ENCODE measurements around the gene BPTF.

DNA sequence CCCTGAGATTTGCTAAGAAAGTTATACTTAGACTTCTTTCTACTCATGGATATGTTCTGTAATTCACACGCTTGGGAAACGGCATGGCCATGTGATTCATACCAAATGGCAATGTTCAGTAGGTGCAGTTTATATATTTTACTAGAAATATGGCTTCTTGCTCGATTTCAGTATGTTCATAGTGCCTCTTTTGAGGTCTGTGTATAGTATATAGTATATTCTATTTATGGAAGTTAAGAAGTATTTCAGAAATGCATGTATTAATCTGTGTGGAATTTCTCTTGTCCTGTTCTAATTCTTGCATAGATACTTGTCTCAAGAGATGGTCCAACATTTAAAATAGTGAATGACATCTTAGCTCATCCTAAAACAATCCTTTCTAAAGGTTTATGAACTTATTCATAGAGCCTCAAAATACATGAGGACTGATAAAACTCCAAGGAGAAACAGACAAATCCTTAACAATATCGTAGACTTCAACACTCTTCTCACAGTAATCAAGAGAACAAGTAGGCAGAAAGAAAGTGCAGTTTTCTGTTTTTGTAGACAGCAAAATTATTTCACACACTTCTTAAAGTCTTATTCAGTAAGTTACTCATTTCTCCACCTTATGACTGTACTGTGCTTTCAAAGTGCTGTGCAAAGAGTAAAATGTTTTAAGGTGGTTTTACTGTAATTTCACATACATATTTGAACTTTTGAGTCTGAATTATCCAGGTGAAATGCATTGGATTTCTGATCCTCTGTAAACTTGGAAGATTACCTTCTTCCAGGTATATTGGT, 11.1 kb downstream of the BPTF start:
- TF ChIP-seq, protein P1, sequence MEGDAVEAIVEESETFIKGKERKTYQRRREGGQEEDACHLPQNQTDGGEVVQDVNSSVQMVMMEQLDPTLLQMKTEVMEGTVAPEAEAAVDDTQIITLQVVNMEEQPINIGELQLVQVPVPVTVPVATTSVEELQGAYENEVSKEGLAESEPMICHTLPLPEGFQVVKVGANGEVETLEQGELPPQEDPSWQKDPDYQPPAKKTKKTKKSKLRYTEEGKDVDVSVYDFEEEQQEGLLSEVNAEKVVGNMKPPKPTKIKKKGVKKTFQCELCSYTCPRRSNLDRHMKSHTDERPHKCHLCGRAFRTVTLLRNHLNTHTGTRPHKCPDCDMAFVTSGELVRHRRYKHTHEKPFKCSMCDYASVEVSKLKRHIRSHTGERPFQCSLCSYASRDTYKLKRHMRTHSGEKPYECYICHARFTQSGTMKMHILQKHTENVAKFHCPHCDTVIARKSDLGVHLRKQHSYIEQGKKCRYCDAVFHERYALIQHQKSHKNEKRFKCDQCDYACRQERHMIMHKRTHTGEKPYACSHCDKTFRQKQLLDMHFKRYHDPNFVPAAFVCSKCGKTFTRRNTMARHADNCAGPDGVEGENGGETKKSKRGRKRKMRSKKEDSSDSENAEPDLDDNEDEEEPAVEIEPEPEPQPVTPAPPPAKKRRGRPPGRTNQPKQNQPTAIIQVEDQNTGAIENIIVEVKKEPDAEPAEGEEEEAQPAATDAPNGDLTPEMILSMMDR (IDR thresholded peaks at IDR 0.05; ENCODE audit: borderline replicate concordance, extremely low read depth, low read length, poor library complexity, severe bottlenecking): no peak
- TF ChIP-seq EZH2 (IDR thresholded peaks at IDR 0.05; ENCODE audit: borderline replicate concordance, low read depth, low read length, severe bottlenecking): no peak
